Astrocyte of the cerebellum (primary cell): ENCODE results near the gene SORCS2.

Experiments
- DNase-seq: peaks from one replicate; pipeline ENCODE4 v3.0.0-alpha.2; 2011; ENCODE audit warnings: low read depth
- H3K4me3 ChIP-seq: 2 replicates; pipeline ENCODE4 v1.5.1; 2011; ENCODE audit warnings: mild to moderate bottlenecking, low read depth, low read length, moderate library complexity
- CTCF ChIP-seq: IDR thresholded peaks from 2 replicates; pipeline ENCODE4 v1.5.1; 2012; ENCODE audit warnings: low read length, low read depth, moderate library complexity, mild to moderate bottlenecking; ENCODE audit errors: missing control alignments
- in situ Hi-C: cut with HindIII; loops from 2 replicates; pipeline ENCODE4 v1.10.0; 2017; ENCODE audit warnings: low sequenced_read_pairs

The SORCS2 gene

GRCh38 chr4:7375427-7375826 is 183.1 kb downstream of the SORCS2 start:
- no peak overlapping the region for H3K4me3 ChIP-seq
- in situ Hi-C loops, result no loop called here
- no peak for TF ChIP-seq CTCF
- no peak for DNase-seq

- no peak overlapping the region for H3K4me3 ChIP-seq
- in situ Hi-C loops, result no loop called here
- TF ChIP-seq CTCF, result no peak
- no peak for DNase-seq
These were observed 185.0 kb downstream of the SORCS2 start for GRCh38 chr4:7377223-7377865.

GRCh38 chr4:7379186-7379585 is 186.8 kb downstream of the SORCS2 start:
- no peak for DNase-seq
- no peak overlapping the region for H3K4me3 ChIP-seq
- in situ Hi-C loops, result no loop called here
- no peak for TF ChIP-seq CTCF

- in situ Hi-C loops, result no loop called here
- no peak for DNase-seq
- H3K4me3 ChIP-seq, result no peak overlapping the region
- TF ChIP-seq CTCF, result no peak
These were observed 187.4 kb downstream of the SORCS2 start for GRCh38 chr4:7379719-7380118.

- no peak overlapping the region for H3K4me3 ChIP-seq
- in situ Hi-C loops, result no loop called here
- DNase-seq, result no peak
- no peak for TF ChIP-seq CTCF
These were observed 189.0 kb downstream of the SORCS2 start for GRCh38 chr4:7381221-7381889.

- DNase-seq, result no peak
- in situ Hi-C loops, result no loop called here
- H3K4me3 ChIP-seq, result no peak overlapping the region
- TF ChIP-seq CTCF, result no peak
These were observed 189.7 kb downstream of the SORCS2 start for GRCh38 chr4:7381890-7382633.
